Fibroblast of lung (primary cell): ENCODE measurements around the gene DYSF. TPM values are rescaled to one million over a fixed set of nuclear protein-coding genes. Genes with fewer than 3 reads are reported as not detected.

Source experiments
- DNase-seq, 2 donors: peaks; one replicate each; pipeline versions ENCODE4 v3.0.0 to v3.0.0-alpha.2; 2010; ENCODE audit warnings: low read depth in 2 of 2
- H2AFZ ChIP-seq: 2 replicates; pipeline ENCODE4 v1.5.1; 2012; ENCODE audit warnings: low read length, control low read depth, inconsistent platforms
- H3K27ac ChIP-seq: 2 replicates; pipeline ENCODE4 v1.5.1; 2011; ENCODE audit warnings: low read length, control low read depth; ENCODE audit not compliant: insufficient read depth
- H3K27me3 ChIP-seq: 2 replicates; pipeline ENCODE4 v1.5.1; 2011; ENCODE audit warnings: mild to moderate bottlenecking, low read length; ENCODE audit not compliant: control insufficient read depth, insufficient read depth
- H3K36me3 ChIP-seq: 2 replicates; pipeline ENCODE4 v1.5.1; 2011; ENCODE audit warnings: low read length; ENCODE audit not compliant: control insufficient read depth, insufficient read depth
- H3K4me1 ChIP-seq: 2 replicates; pipeline ENCODE4 v1.5.1; 2011; ENCODE audit warnings: low read length; ENCODE audit not compliant: control insufficient read depth, insufficient read depth; ENCODE audit errors: extremely low read depth
- H3K4me2 ChIP-seq: 2 replicates; pipeline ENCODE4 v1.5.1; 2011; ENCODE audit warnings: low read length, control low read depth; ENCODE audit not compliant: insufficient read depth; ENCODE audit errors: extremely low read depth
- H3K4me3 ChIP-seq, 4 experiments: fragments of 200-600 bp in 1 of 4; sonication (generic) in 1 of 4; replicated peaks in 1 of 4; 2 replicates each; pipeline ENCODE4 v1.5.1; 2011 to 2016; ENCODE audit warnings: low read length in 4 of 4, low read depth in 3 of 4, mild to moderate bottlenecking in 3 of 4, control low read depth in 2 of 4, inconsistent platforms in 1 of 4, mixed read lengths in 1 of 4; ENCODE audit not compliant: insufficient read depth in 1 of 4; ENCODE audit errors: control extremely low read depth in 1 of 4
- H3K79me2 ChIP-seq: 2 replicates; pipeline ENCODE4 v1.5.1; 2012; ENCODE audit warnings: mild to moderate bottlenecking, low read length, inconsistent platforms; ENCODE audit not compliant: control insufficient read depth, insufficient read depth
- H3K9ac ChIP-seq: 2 replicates; pipeline ENCODE4 v1.5.1; 2011; ENCODE audit warnings: mild to moderate bottlenecking, low read length, control low read depth; ENCODE audit not compliant: insufficient read depth
- H3K9me3 ChIP-seq: 2 replicates; pipeline ENCODE4 v1.5.1; 2012; ENCODE audit warnings: low read depth, low read length; ENCODE audit not compliant: control insufficient read depth, insufficient read depth
- H4K20me1 ChIP-seq: 2 replicates; pipeline ENCODE4 v1.5.1; 2011; ENCODE audit warnings: low read length; ENCODE audit not compliant: control insufficient read depth, insufficient read depth; ENCODE audit errors: extremely low read depth
- CTCF ChIP-seq, 2 donors: IDR thresholded peaks in 1 of 2; conservative IDR thresholded peaks in 1 of 2; 1 replicate in 1 of 2; 2 replicates in 1 of 2; pipeline ENCODE4 v1.5.1; 2011 to 2012; ENCODE audit warnings: low read length in 2 of 2, control low read depth in 1 of 2, inconsistent platforms in 1 of 2, low read depth in 1 of 2, mild to moderate bottlenecking in 1 of 2
- EZH2 ChIP-seq: IDR thresholded peaks from 2 replicates; pipeline ENCODE4 v1.5.1; 2012; ENCODE audit warnings: low read length, control low read depth, mild to moderate bottlenecking; ENCODE audit errors: missing control alignments
- polyA plus RNA-seq, 2 donors: library from polyadenylated mRNA; depleted of rRNA in 1 of 2; stranded (reverse) in 1 of 2; unstranded in 1 of 2; fragments of >200 nt; gene quantifications; 2 replicates each; pipeline ENCODE4 v1.2.1, GENCODE V29; 2011 to 2012; ENCODE audit warnings: missing spikeins in 1 of 2
- total RNA-seq: library from RNA; depleted of rRNA; stranded (reverse); fragments of >200 nt; gene quantifications from 2 replicates; pipeline ENCODE4 v1.2.1, GENCODE V29; 2014

Gene DYSF
- total and polyA plus RNA-seq, 2 donors (not counting 1 experiment from before 2014, with no cell fraction given) = under 0.01 to 0.67 TPM

- no peak for DNase-seq
- TF ChIP-seq EZH2 = no peak
- no peak for TF ChIP-seq CTCF (conservative IDR thresholded peaks at IDR 0.05 in 1 of 2, IDR thresholded peaks at IDR 0.05 in 1 of 2; ENCODE audit: low read depth in 1 of 2, low read length in 2 of 2)
- H3K36me3 ChIP-seq = no peaks in the 10 kb centered on the region
- no peaks in the 10 kb centered on the region for H4K20me1 ChIP-seq
- no peak overlapping the region for H3K27ac ChIP-seq
- no peak overlapping the region for H2AFZ ChIP-seq
- no peaks in the 10 kb centered on the region for H3K9me3 ChIP-seq
- no peak overlapping the region for H3K4me3 ChIP-seq
- no peaks in the 10 kb centered on the region for H3K4me1 ChIP-seq
- no peaks in the 10 kb centered on the region for H3K79me2 ChIP-seq
- H3K4me2 ChIP-seq = no peak overlapping the region
- no peak overlapping the region for H3K9ac ChIP-seq
- H3K27me3 ChIP-seq = peaks cover 8% of the 10 kb centered on the region
Measured at GRCh38 chr2:71607151-71607889, 154.0 kb downstream of the DYSF start.

GRCh38 chr2:71608034-71608433 is 154.7 kb downstream of the DYSF start:
- Histone ChIP-seq H2AFZ (no peak overlapping the region), H3K4me1 (no peaks in the 10 kb centered on the region), H3K27me3 (peaks cover 8% of the 10 kb centered on the region)

DNA sequence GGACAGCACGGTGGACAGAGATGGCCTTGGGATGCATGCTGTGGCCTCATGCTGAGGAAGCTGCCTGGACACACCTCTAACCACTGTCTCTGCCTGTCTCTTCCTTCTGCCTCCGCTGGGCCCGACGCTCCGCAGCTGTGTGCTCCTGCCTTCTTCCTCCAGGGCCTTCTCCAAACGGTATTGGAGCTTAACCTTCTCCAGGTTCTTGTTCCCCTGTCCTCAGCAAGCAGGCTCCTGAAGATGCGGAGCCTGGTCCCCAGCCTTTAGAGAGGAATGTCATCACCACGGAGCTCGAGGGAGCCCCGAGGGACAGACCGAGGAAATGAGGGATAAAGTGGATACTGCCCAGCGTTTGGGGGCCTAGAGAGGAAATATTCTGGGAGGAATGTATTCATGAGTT is 155.1 kb downstream of the DYSF start:
- Histone ChIP-seq H4K20me1 (no peaks in the 10 kb centered on the region), H3K4me1 (no peaks in the 10 kb centered on the region), H3K79me2 (no peaks in the 10 kb centered on the region), H3K36me3 (no peaks in the 10 kb centered on the region), H3K4me3 (no peak overlapping the region), H3K27ac (no peak overlapping the region), H3K9ac (no peak overlapping the region), H3K9me3 (no peaks in the 10 kb centered on the region), H3K4me2 (no peak overlapping the region), H2AFZ (no peak overlapping the region), H3K27me3 (peaks cover 8% of the 10 kb centered on the region)
- TF ChIP-seq CTCF (conservative IDR thresholded peaks at IDR 0.05 in 1 of 2, IDR thresholded peaks at IDR 0.05 in 1 of 2; ENCODE audit: low read depth in 1 of 2, low read length in 2 of 2) = no peak
- no peak for DNase-seq

More at GRCh38 chr2:71608034-71608433, 154.7 kb downstream of the DYSF start:
- no peaks in the 10 kb centered on the region for H3K9me3 ChIP-seq
- H3K4me3 ChIP-seq = no peak overlapping the region
- no peaks in the 10 kb centered on the region for H4K20me1 ChIP-seq
- TF ChIP-seq CTCF (conservative IDR thresholded peaks at IDR 0.05 in 1 of 2, IDR thresholded peaks at IDR 0.05 in 1 of 2; ENCODE audit: low read depth in 1 of 2, low read length in 2 of 2) (no peak), EZH2 (no peak)
- no peak overlapping the region for H3K4me2 ChIP-seq
- no peak overlapping the region for H3K9ac ChIP-seq
- no peak overlapping the region for H3K27ac ChIP-seq
- no peaks in the 10 kb centered on the region for H3K36me3 ChIP-seq
- H3K79me2 ChIP-seq = no peaks in the 10 kb centered on the region
- DNase-seq = no peak
